ENCODE measurements around the gene PDK3. TPM values are rescaled to one million over a fixed set of nuclear protein-coding genes. Genes with fewer than 3 reads are reported as not detected.

PDK3 gene
- total RNA-seq, 1 experiment from 2014 or later = 22.6 TPM

DNA sequence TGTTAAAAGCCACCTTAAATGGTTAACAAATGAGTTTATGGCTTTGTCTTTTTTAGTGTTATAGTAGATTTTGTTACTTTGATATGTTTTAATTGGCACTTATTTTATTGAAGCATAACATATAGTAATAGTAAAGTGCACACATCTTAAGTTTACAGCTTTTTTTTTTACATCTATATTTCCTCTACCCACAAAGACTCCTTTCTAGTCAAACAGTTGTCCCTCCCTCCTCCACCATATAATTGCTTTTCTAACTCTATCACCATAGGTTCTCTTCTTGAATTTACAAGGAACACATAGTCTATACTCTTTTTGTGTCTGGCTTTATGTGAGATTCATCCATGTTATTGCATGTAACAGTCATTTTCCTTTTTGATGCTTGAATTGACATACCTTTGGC, 71.5 kb downstream of the PDK3 start:
- CTCF ChIA-PET = no interaction called here
- Histone ChIP-seq H3K27ac (ENCODE audit: low read length) (no peak overlapping the region), H4K20me1 (ENCODE audit: low read length) (no peaks in the 10 kb centered on the region), H3K9me3 (ENCODE audit: low read length) (no peaks in the 10 kb centered on the region), H3K4me1 (ENCODE audit: insufficient read depth, low read length) (no peaks in the 10 kb centered on the region), H3K9me2 (replicated peaks; ENCODE audit: low read length) (no peaks in the 10 kb centered on the region), H3K4me3 (ENCODE audit: low read length) (no peak overlapping the region), H3K36me3 (ENCODE audit: low read depth, low read length) (no peaks in the 10 kb centered on the region), H3K27me3 (ENCODE audit: low read length) (no peaks in the 10 kb centered on the region), H3K79me2 (ENCODE audit: low read length) (no peaks in the 10 kb centered on the region), H3K9ac (ENCODE audit: low read length) (no peak overlapping the region), H3F3A (ENCODE audit: low read length, unreplicated experiment) (no peaks in the 10 kb centered on the region), H2AFZ (ENCODE audit: low read length) (no peak overlapping the region), H3K4me2 (ENCODE audit: low read length) (no peak overlapping the region)
- no TSS peak for BruUV-seq (replicated peaks)
- POLR2A ChIA-PET (ENCODE audit: unreplicated experiment) = no interaction called here
- no peak for DNase-seq
- no peak for ATAC-seq
- intact Hi-C loops (cut with micrococcal nuclease) = no loop called here
- TF ChIP-seq CTCF (conservative IDR thresholded peaks at IDR 0.05; ENCODE audit: low read depth, low read length) (no peak), EZH2phosphoT487 (IDR thresholded peaks at IDR 0.05; ENCODE audit: borderline replicate concordance, low read length) (no peak), EZH2 (IDR thresholded peaks at IDR 0.05; ENCODE audit: low read length, unreplicated experiment) (no peak)

GRCh38 chrX:24542756-24543155, 77.7 kb downstream of the PDK3 start:
- Histone ChIP-seq H3K36me3 (ENCODE audit: low read depth, low read length) (no peaks in the 10 kb centered on the region), H3K27ac (ENCODE audit: low read length) (no peak overlapping the region), H3F3A (ENCODE audit: low read length, unreplicated experiment) (no peaks in the 10 kb centered on the region), H4K20me1 (ENCODE audit: low read length) (no peaks in the 10 kb centered on the region), H3K4me3 (ENCODE audit: low read length) (no peak overlapping the region), H3K4me2 (ENCODE audit: low read length) (no peak overlapping the region), H3K9me2 (replicated peaks; ENCODE audit: low read length) (no peaks in the 10 kb centered on the region), H2AFZ (ENCODE audit: low read length) (no peak overlapping the region), H3K9ac (ENCODE audit: low read length) (no peak overlapping the region), H3K9me3 (ENCODE audit: low read length) (no peaks in the 10 kb centered on the region), H3K79me2 (ENCODE audit: low read length) (no peaks in the 10 kb centered on the region), H3K27me3 (ENCODE audit: low read length) (no peaks in the 10 kb centered on the region), H3K4me1 (ENCODE audit: insufficient read depth, low read length) (no peaks in the 10 kb centered on the region)
- CTCF ChIA-PET = no interaction called here
- intact Hi-C loops (cut with micrococcal nuclease) = no loop called here
- no TSS peak for BruUV-seq (replicated peaks)
- ATAC-seq (no peak), DNase-seq (no peak)
- POLR2A ChIA-PET (ENCODE audit: unreplicated experiment) = no interaction called here
- TF ChIP-seq CTCF (conservative IDR thresholded peaks at IDR 0.05; ENCODE audit: low read depth, low read length) (no peak), EZH2 (IDR thresholded peaks at IDR 0.05; ENCODE audit: low read length, unreplicated experiment) (no peak), EZH2phosphoT487 (IDR thresholded peaks at IDR 0.05; ENCODE audit: borderline replicate concordance, low read length) (no peak)

DNA sequence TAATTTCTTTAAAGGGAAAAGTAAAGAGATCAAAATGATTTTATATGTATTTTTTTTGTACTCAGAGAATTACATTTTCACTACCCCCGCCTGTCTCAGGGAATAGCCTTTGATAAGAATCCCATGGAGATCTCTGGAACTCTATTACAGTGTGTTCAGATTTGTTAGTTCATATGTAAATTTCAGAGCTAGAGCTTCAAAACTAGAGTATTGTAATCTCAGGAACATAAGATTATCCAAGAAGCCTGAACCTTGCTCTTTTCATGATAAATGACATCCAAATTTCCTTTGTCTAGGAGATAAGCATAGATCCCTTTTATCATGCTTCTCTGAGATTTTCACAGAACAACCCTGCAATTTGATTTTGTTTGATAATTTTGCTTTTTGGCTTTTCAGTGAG, 82.9 kb downstream of the PDK3 start:
- H3K36me3 ChIP-seq (ENCODE audit: low read depth, low read length) = no peaks in the 10 kb centered on the region
- H3K9me3 ChIP-seq (ENCODE audit: low read length) = no peaks in the 10 kb centered on the region
- no peak for TF ChIP-seq EZH2phosphoT487 (IDR thresholded peaks at IDR 0.05; ENCODE audit: borderline replicate concordance, low read length)
- no peak for TF ChIP-seq EZH2 (IDR thresholded peaks at IDR 0.05; ENCODE audit: low read length, unreplicated experiment)
- TF ChIP-seq CTCF (conservative IDR thresholded peaks at IDR 0.05; ENCODE audit: low read depth, low read length) = no peak
- DNase-seq = no peak
- CTCF ChIA-PET = no interaction called here
- no peak overlapping the region for H3K9ac ChIP-seq (ENCODE audit: low read length)
- H3K9me2 ChIP-seq (replicated peaks; ENCODE audit: low read length) = no peaks in the 10 kb centered on the region
- ATAC-seq = no peak
- H3K27me3 ChIP-seq (ENCODE audit: low read length) = no peaks in the 10 kb centered on the region
- no peak overlapping the region for H3K4me2 ChIP-seq (ENCODE audit: low read length)
- no peaks in the 10 kb centered on the region for H3F3A ChIP-seq (ENCODE audit: low read length, unreplicated experiment)
- H2AFZ ChIP-seq (ENCODE audit: low read length) = no peak overlapping the region
- no peaks in the 10 kb centered on the region for H4K20me1 ChIP-seq (ENCODE audit: low read length)
- no TSS peak for BruUV-seq (replicated peaks)
- POLR2A ChIA-PET (ENCODE audit: unreplicated experiment) = no interaction called here
- H3K4me3 ChIP-seq (ENCODE audit: low read length) = no peak overlapping the region
- no peak overlapping the region for H3K27ac ChIP-seq (ENCODE audit: low read length)
- H3K4me1 ChIP-seq (ENCODE audit: insufficient read depth, low read length) = no peaks in the 10 kb centered on the region
- intact Hi-C loops (cut with micrococcal nuclease) = no loop called here
- H3K79me2 ChIP-seq (ENCODE audit: low read length) = no peaks in the 10 kb centered on the region
